Body of pancreas (tissue), 4 donors: ENCODE results near the gene PCYOX1L. TPM values are rescaled to one million over a fixed set of nuclear protein-coding genes. Genes with fewer than 3 reads are reported as not detected.

Experiments used
- ATAC-seq: fragments of 150-250 bp; one replicate; pipeline ENCODE4 v1.9.1; 2016
- DNase-seq, 4 donors: peaks; one replicate each; pipeline ENCODE4 v3.0.0-alpha.2; 2019
- H3K27ac ChIP-seq, 4 donors: fragments of 200-600 bp; sonication (generic); 1 replicate in 3 of 4; 2 replicates in 1 of 4; pipeline versions ENCODE4 v1.5.1 to v1.6.1; 2016 to 2019; ENCODE audit warnings: mild to moderate bottlenecking in 1 of 4, mixed read lengths in 1 of 4, moderate library complexity in 1 of 4
- H3K27me3 ChIP-seq, 2 donors: fragments of 200-600 bp; sonication (generic); one replicate each; pipeline ENCODE4 v1.6.0; 2016; ENCODE audit warnings: mild to moderate bottlenecking in 1 of 2
- H3K36me3 ChIP-seq, 2 donors: fragments of 200-600 bp; sonication (generic); replicated peaks in 1 of 2; 2 replicates each; pipeline ENCODE4 v1.5.1; 2016; ENCODE audit warnings: low read depth in 2 of 2; ENCODE audit not compliant: insufficient read depth in 1 of 2
- H3K4me1 ChIP-seq: fragments of 200-600 bp; sonication (generic); one replicate; pipeline ENCODE4 v1.6.0; 2016
- H3K4me3 ChIP-seq, 2 donors: fragments of 200-600 bp; sonication (generic); 1 replicate in 1 of 2; 2 replicates in 1 of 2; pipeline ENCODE4 v1.5.1; 2016 to 2019
- H3K9me3 ChIP-seq, 3 donors: fragments of 200-600 bp; sonication (generic); 1 replicate in 2 of 3; 2 replicates in 1 of 3; pipeline ENCODE4 v1.5.1; 2016
- CTCF ChIP-seq, 7 experiments: fragments of 450-650 bp in 4 of 7; fragments of 200-600 bp in 3 of 7; sonication (generic) in 3 of 7; IDR thresholded peaks; one replicate each; pipeline ENCODE4 v1.5.1; 2016 to 2019; ENCODE audit warnings: antibody characterized with exemption in 7 of 7
- POLR2A ChIP-seq, 3 donors: fragments of 450-650 bp; IDR thresholded peaks; one replicate each; pipeline ENCODE4 v1.6.1; 2016; ENCODE audit warnings: antibody characterized with exemption in 3 of 3, mild to moderate bottlenecking in 2 of 3
- WGBS, 2 donors: methylation state at CpG; one replicate each; pipeline ENCODE4 v1.1.5; 2017; 5-methylcytosine and 5-hydroxymethylcytosine counted together
- intact Hi-C: fragments of 100-400 bp; cut with DNase I; formaldehyde crosslinking; loops from one replicate; pipeline ENCODE4 v1.15.1; 2023
- total RNA-seq, 2 donors: library from RNA; depleted of rRNA; stranded (reverse); fragments of >200 nt; gene quantifications; one replicate each; pipeline ENCODE4 v1.1.0, GENCODE V29; 2016

Gene PCYOX1L
- total RNA-seq, 2 donors from 2014 or later, result 3.9 to 5.6 TPM

- Histone ChIP-seq H3K9me3 (no peaks in the 10 kb centered on the region), H3K4me3 (no peak overlapping the region), H3K27ac (no peak overlapping the region), H3K36me3 (peaks cover 0 to 34% of the 10 kb centered on the region in 2 donors), H3K4me1 (peaks cover 2% of the 10 kb centered on the region), H3K27me3 (no peaks in the 10 kb centered on the region)
- TF ChIP-seq POLR2A (IDR thresholded peaks at IDR 0.05), result no peak
- no peak for TF ChIP-seq CTCF (IDR thresholded peaks at IDR 0.05)
- ATAC-seq (no peak), DNase-seq (no peak)
- intact Hi-C loops, result no loop called here
- 83 to 90% methylated on average over 4 of the region's 4 CpGs for WGBS, 2 donors
These were observed 5.7 kb upstream of the PCYOX1L start for GRCh38 chr5:149352169-149352568.

- WGBS, 2 donors, result 90 to 93% methylated on average over 2 of the region's 2 CpGs
- Histone ChIP-seq H3K27ac (no peak overlapping the region), H3K9me3 (no peaks in the 10 kb centered on the region), H3K36me3 (peaks cover 0 to 28% of the 10 kb centered on the region in 2 donors), H3K4me1 (peaks cover 13% of the 10 kb centered on the region), H3K27me3 (no peaks in the 10 kb centered on the region), H3K4me3 (no peak overlapping the region)
- no peak for TF ChIP-seq CTCF (IDR thresholded peaks at IDR 0.05)
- no peak for TF ChIP-seq POLR2A (IDR thresholded peaks at IDR 0.05)
- no peak for ATAC-seq
- DNase-seq, result no peak
- intact Hi-C loops, result no loop called here
These were observed 3.9 kb upstream of the PCYOX1L start for GRCh38 chr5:149353911-149354310.

- Histone ChIP-seq H3K9me3 (no peaks in the 10 kb centered on the region), H3K27me3 (no peaks in the 10 kb centered on the region), H3K4me1 (peaks cover 13% of the 10 kb centered on the region), H3K4me3 (no peak overlapping the region), H3K36me3 (peaks cover 0 to 13% of the 10 kb centered on the region in 2 donors), H3K27ac (no peak overlapping the region)
- DNase-seq (no peak), ATAC-seq (no peak)
- intact Hi-C loops, result no loop called here
- WGBS, 2 donors, result 80 to 89% methylated on average over 1 of the region's 1 CpG
- TF ChIP-seq CTCF (IDR thresholded peaks at IDR 0.05) (no peak), POLR2A (IDR thresholded peaks at IDR 0.05) (no peak)
These were observed 2.2 kb upstream of the PCYOX1L start for GRCh38 chr5:149355688-149356087.

- Histone ChIP-seq H3K4me3 (no peak overlapping the region), H3K36me3 (peaks cover 0 to 9% of the 10 kb centered on the region in 2 donors), H3K27me3 (no peaks in the 10 kb centered on the region), H3K9me3 (no peaks in the 10 kb centered on the region), H3K27ac (no peak overlapping the region), H3K4me1 (peaks cover 13% of the 10 kb centered on the region)
- no peak for DNase-seq
- 91 to 97% methylated on average over 8 of the region's 8 CpGs for WGBS, 2 donors
- ATAC-seq, result no peak
- TF ChIP-seq POLR2A (IDR thresholded peaks at IDR 0.05), result no peak
- no peak for TF ChIP-seq CTCF (IDR thresholded peaks at IDR 0.05)
- intact Hi-C loops, result no loop called here
These were observed 1.5 kb upstream of the PCYOX1L start for GRCh38 chr5:149356391-149356790.

GRCh38 chr5:149358294-149358651 is 427 bp downstream of the PCYOX1L start:
- peak; percentile 19 for ATAC-seq
- Histone ChIP-seq H3K9me3 (no peaks in the 10 kb centered on the region), H3K27ac (peak overlapping the region in 3 of 4 donors; percentile 21 to 62 (median 36)), H3K4me3 (peak overlapping the region; percentile 27 to 48), H3K36me3 (no peaks in the 10 kb centered on the region), H3K4me1 (peaks cover 13% of the 10 kb centered on the region), H3K27me3 (no peaks in the 10 kb centered on the region)
- no peak for TF ChIP-seq CTCF (IDR thresholded peaks at IDR 0.05)
- no peak for TF ChIP-seq POLR2A (IDR thresholded peaks at IDR 0.05)
- 1 to 3% methylated on average over 14 to 18 of the region's 18 CpGs for WGBS, 2 donors
- intact Hi-C loops, result no loop called here
- peak; percentile 45 to 51 (median 48) for DNase-seq
